Neural cell (in vitro differentiated cells): ENCODE data around the gene PRCC. TPM values are rescaled to one million over a fixed set of nuclear protein-coding genes. Genes with fewer than 3 reads are reported as not detected.
A peak's percentile ranks its signal among the peaks of the same experiment; 100 is the strongest.

Experiments
- H2AFZ ChIP-seq: fragments of 200-600, 300-800 bp; sonication (generic), shearing (Covaris generic); 2 replicates; pipeline ENCODE4 v1.6.0; 2014; ENCODE audit warnings: low read depth, mild to moderate bottlenecking, antibody characterized with exemption, low read length, moderate library complexity
- H3F3A ChIP-seq: fragments of 200-600 bp; shearing (Covaris generic); 2 replicates; pipeline ENCODE4 v1.6.1; 2016; ENCODE audit warnings: mild to moderate bottlenecking, moderate library complexity, mixed read lengths, antibody characterized with exemption, low read length; ENCODE audit not compliant: insufficient read depth, poor library complexity, severe bottlenecking
- H3K27ac ChIP-seq: fragments of 200-600, 300-800 bp; sonication (generic), shearing (Covaris generic); 2 replicates; pipeline ENCODE4 v1.5.1; 2014; ENCODE audit warnings: mild to moderate bottlenecking, low read length, moderate library complexity
- H3K27me3 ChIP-seq: fragments of 300-800, 200-600 bp; sonication (generic), shearing (Covaris generic); 2 replicates; pipeline ENCODE4 v1.6.0; 2014; ENCODE audit warnings: mild to moderate bottlenecking, low read depth, low read length, moderate library complexity; ENCODE audit not compliant: insufficient read depth
- H3K36me3 ChIP-seq: fragments of 300-800, 200-600 bp; sonication (generic), shearing (Covaris generic); 2 replicates; pipeline ENCODE4 v1.5.1; 2014; ENCODE audit warnings: mild to moderate bottlenecking, antibody characterized with exemption, low read length, moderate library complexity; ENCODE audit not compliant: insufficient read depth
- H3K4me2 ChIP-seq: fragments of 300-800, 200-600 bp; sonication (generic), shearing (Covaris generic); 2 replicates; pipeline ENCODE4 v1.6.0; 2014; ENCODE audit warnings: mild to moderate bottlenecking, low read length
- H3K4me3 ChIP-seq: fragments of 300-800, 200-600 bp; sonication (generic), shearing (Covaris generic); 2 replicates; pipeline ENCODE4 v1.5.1; 2014; ENCODE audit warnings: mild to moderate bottlenecking, low read length, moderate library complexity
- H3K79me2 ChIP-seq: fragments of 200-600 bp; shearing (Covaris generic); replicated peaks from 2 replicates; pipeline ENCODE4 v1.6.0; 2014; ENCODE audit warnings: mild to moderate bottlenecking, low read length, moderate library complexity; ENCODE audit not compliant: insufficient read depth
- H3K9ac ChIP-seq: fragments of 300-800, 200-600 bp; sonication (generic), shearing (Covaris generic); 2 replicates; pipeline ENCODE4 v1.6.1; 2016; ENCODE audit warnings: mild to moderate bottlenecking, low read length, mixed read lengths
- H3K9me2 ChIP-seq: fragments of 200-600 bp; shearing (Covaris generic); 2 replicates; pipeline ENCODE4 v1.6.1; 2016; ENCODE audit warnings: mild to moderate bottlenecking, low read length, mixed read lengths; ENCODE audit not compliant: insufficient read depth
- H3K9me3 ChIP-seq: fragments of 200-600, 300-800 bp; sonication (generic), shearing (Covaris generic); 2 replicates; pipeline ENCODE4 v1.6.1; 2016; ENCODE audit warnings: mild to moderate bottlenecking, mixed run types, low read length, moderate library complexity, mixed read lengths
- H4K20me1 ChIP-seq: fragments of 200-600 bp; shearing (Covaris generic); 2 replicates; pipeline ENCODE4 v1.6.1; 2016; ENCODE audit warnings: mild to moderate bottlenecking, mixed run types; ENCODE audit not compliant: insufficient read depth
- CTCF ChIP-seq: fragments of 450-650 bp; IDR thresholded peaks from 2 replicates; pipeline ENCODE4 v1.5.1; 2014; ENCODE audit warnings: antibody characterized with exemption, mild to moderate bottlenecking, moderate library complexity; ENCODE audit not compliant: poor library complexity, severe bottlenecking
- EP300 ChIP-seq: fragments of 450-650 bp; conservative IDR thresholded peaks from 2 replicates; pipeline ENCODE4 v1.6.1; 2014; ENCODE audit warnings: antibody characterized with exemption, mild to moderate bottlenecking, moderate library complexity; ENCODE audit not compliant: poor library complexity, severe bottlenecking
- EZH2 ChIP-seq: fragments of 200-600, 300-800 bp; shearing (Covaris generic), sonication (generic); IDR thresholded peaks from 2 replicates; pipeline ENCODE4 v1.6.1; 2014; ENCODE audit warnings: antibody characterized with exemption, low read length, borderline replicate concordance, mild to moderate bottlenecking; ENCODE audit not compliant: insufficient read depth, poor library complexity, severe bottlenecking
- MXI1 ChIP-seq: fragments of 450-650 bp; conservative IDR thresholded peaks from 2 replicates; pipeline ENCODE4 v1.6.1; 2014; ENCODE audit warnings: antibody characterized with exemption, mild to moderate bottlenecking; ENCODE audit not compliant: poor library complexity, severe bottlenecking
- POLR2AphosphoS5 ChIP-seq: IDR thresholded peaks from 2 replicates; pipeline ENCODE4 v1.6.1; 2012
- RAD21 ChIP-seq: fragments of 450-650 bp; conservative IDR thresholded peaks from 2 replicates; pipeline ENCODE4 v1.6.1; 2014; ENCODE audit warnings: antibody characterized with exemption, mild to moderate bottlenecking, moderate library complexity
- SMC3 ChIP-seq: fragments of 450-650 bp; conservative IDR thresholded peaks from 2 replicates; pipeline ENCODE4 v1.6.1; 2014; ENCODE audit warnings: antibody characterized with exemption, mild to moderate bottlenecking, moderate library complexity; ENCODE audit not compliant: poor library complexity
- TAF1 ChIP-seq: IDR thresholded peaks from 2 replicates; pipeline ENCODE4 v1.6.1; 2012; ENCODE audit warnings: low read depth
- polyA plus RNA-seq: library from polyadenylated mRNA; depleted of rRNA; stranded (reverse); fragments of >200 nt; gene quantifications from 2 replicates; pipeline ENCODE4 v1.2.3, GENCODE V29; 2014
- TF ChIP-seq, protein P1 (sequence below): IDR thresholded peaks from 2 replicates; pipeline ENCODE4 v1.6.1; 2012; ENCODE audit warnings: borderline replicate concordance

Gene PRCC
- polyA plus RNA-seq, 1 donor from 2014 or later, result 17.5 TPM

- no peak for TF ChIP-seq CTCF
- no peak for TF ChIP-seq EZH2
- no peak for TF ChIP-seq EP300
- TF ChIP-seq MXI1, result no peak
- TF ChIP-seq RAD21, result no peak
- TF ChIP-seq SMC3, result no peak
- TF ChIP-seq, protein P1, sequence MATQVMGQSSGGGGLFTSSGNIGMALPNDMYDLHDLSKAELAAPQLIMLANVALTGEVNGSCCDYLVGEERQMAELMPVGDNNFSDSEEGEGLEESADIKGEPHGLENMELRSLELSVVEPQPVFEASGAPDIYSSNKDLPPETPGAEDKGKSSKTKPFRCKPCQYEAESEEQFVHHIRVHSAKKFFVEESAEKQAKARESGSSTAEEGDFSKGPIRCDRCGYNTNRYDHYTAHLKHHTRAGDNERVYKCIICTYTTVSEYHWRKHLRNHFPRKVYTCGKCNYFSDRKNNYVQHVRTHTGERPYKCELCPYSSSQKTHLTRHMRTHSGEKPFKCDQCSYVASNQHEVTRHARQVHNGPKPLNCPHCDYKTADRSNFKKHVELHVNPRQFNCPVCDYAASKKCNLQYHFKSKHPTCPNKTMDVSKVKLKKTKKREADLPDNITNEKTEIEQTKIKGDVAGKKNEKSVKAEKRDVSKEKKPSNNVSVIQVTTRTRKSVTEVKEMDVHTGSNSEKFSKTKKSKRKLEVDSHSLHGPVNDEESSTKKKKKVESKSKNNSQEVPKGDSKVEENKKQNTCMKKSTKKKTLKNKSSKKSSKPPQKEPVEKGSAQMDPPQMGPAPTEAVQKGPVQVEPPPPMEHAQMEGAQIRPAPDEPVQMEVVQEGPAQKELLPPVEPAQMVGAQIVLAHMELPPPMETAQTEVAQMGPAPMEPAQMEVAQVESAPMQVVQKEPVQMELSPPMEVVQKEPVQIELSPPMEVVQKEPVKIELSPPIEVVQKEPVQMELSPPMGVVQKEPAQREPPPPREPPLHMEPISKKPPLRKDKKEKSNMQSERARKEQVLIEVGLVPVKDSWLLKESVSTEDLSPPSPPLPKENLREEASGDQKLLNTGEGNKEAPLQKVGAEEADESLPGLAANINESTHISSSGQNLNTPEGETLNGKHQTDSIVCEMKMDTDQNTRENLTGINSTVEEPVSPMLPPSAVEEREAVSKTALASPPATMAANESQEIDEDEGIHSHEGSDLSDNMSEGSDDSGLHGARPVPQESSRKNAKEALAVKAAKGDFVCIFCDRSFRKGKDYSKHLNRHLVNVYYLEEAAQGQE, result no peak
- no peak for TF ChIP-seq TAF1
- Histone ChIP-seq H3K36me3 (no peaks in the 10 kb centered on the region), H3F3A (no peaks in the 10 kb centered on the region), H2AFZ (no peak overlapping the region), H3K79me2 (peaks cover 32% of the 10 kb centered on the region), H3K9me2 (no peaks in the 10 kb centered on the region), H3K27me3 (no peaks in the 10 kb centered on the region), H3K9me3 (no peaks in the 10 kb centered on the region), H3K4me3 (peak overlapping the region; percentile 93), H3K27ac (no peak overlapping the region), H3K9ac (peak overlapping the region; percentile 97), H3K4me2 (peak overlapping the region; percentile 83), H4K20me1 (no peaks in the 10 kb centered on the region)
Measured at GRCh38 chr1:156765666-156766065, 1.7 kb upstream of the PRCC start.

- H4K20me1 ChIP-seq, result no peaks in the 10 kb centered on the region
- no peaks in the 10 kb centered on the region for H3F3A ChIP-seq
- H3K9ac ChIP-seq, result peak overlapping the region; percentile 97
- H3K9me2 ChIP-seq, result no peaks in the 10 kb centered on the region
- H3K4me2 ChIP-seq, result peak overlapping the region; percentile 83
- H3K4me3 ChIP-seq, result peak overlapping the region; percentile 93
- H2AFZ ChIP-seq, result peak overlapping the region; percentile 73
- H3K27me3 ChIP-seq, result no peaks in the 10 kb centered on the region
- no peaks in the 10 kb centered on the region for H3K36me3 ChIP-seq
- peak overlapping the region; percentile 83 for H3K27ac ChIP-seq
- TF ChIP-seq, protein P1, result no peak
- peak; percentile 65 for TF ChIP-seq POLR2AphosphoS5
- peaks cover 40% of the 10 kb centered on the region for H3K79me2 ChIP-seq
- no peaks in the 10 kb centered on the region for H3K9me3 ChIP-seq
Measured at GRCh38 chr1:156766298-156767100, 836 bp upstream of the PRCC start.
